GM12865 (cell line): Measurements from ENCODE around the gene SNRPD3.

Experiments
- DNase-seq: peaks from one replicate; pipeline ENCODE4 v3.0.0; 2010; ENCODE audit warnings: low read depth
- H3K4me3 ChIP-seq: 2 replicates; pipeline ENCODE4 v1.5.1; 2011; ENCODE audit warnings: mild to moderate bottlenecking, low read depth, low read length, control low read depth
- TF ChIP-seq, protein P1 (sequence below): IDR thresholded peaks from 2 replicates; pipeline ENCODE4 v1.5.1; 2011; ENCODE audit warnings: low read length, control low read depth, low read depth, inconsistent platforms; ENCODE audit not compliant: insufficient read depth; ENCODE audit errors: missing control alignments

SNRPD3 gene

DNA sequence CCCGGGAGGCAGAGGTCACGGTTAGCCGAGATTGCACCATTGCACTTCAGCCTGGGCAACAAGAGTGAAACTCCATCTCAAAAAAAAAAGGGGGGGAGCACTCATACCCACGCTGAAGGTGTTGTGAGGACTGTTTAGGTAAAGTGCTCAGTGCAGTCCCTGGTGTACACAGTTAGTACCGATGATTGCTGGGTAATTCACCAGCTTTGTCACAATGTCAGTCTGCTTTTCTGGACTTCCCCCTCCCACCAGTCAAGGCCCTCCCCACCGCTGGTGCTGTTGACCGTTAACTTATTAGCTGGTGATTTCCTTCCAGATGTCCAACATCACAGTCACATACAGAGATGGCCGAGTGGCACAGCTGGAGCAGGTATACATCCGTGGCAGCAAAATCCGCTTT lies 11.9 kb downstream of the SNRPD3 start:
- TF ChIP-seq, protein P1, sequence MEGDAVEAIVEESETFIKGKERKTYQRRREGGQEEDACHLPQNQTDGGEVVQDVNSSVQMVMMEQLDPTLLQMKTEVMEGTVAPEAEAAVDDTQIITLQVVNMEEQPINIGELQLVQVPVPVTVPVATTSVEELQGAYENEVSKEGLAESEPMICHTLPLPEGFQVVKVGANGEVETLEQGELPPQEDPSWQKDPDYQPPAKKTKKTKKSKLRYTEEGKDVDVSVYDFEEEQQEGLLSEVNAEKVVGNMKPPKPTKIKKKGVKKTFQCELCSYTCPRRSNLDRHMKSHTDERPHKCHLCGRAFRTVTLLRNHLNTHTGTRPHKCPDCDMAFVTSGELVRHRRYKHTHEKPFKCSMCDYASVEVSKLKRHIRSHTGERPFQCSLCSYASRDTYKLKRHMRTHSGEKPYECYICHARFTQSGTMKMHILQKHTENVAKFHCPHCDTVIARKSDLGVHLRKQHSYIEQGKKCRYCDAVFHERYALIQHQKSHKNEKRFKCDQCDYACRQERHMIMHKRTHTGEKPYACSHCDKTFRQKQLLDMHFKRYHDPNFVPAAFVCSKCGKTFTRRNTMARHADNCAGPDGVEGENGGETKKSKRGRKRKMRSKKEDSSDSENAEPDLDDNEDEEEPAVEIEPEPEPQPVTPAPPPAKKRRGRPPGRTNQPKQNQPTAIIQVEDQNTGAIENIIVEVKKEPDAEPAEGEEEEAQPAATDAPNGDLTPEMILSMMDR: no peak
- DNase-seq: peak; percentile 22

GRCh38 chr22:24571266-24571665 lies 15.5 kb downstream of the SNRPD3 start:
- H3K4me3 ChIP-seq: no peak overlapping the region
- TF ChIP-seq, protein P1: no peak
- no peak for DNase-seq

More for the DNA sequence above, 11.9 kb downstream of the SNRPD3 start:
- H3K4me3 ChIP-seq: no peak overlapping the region

DNA sequence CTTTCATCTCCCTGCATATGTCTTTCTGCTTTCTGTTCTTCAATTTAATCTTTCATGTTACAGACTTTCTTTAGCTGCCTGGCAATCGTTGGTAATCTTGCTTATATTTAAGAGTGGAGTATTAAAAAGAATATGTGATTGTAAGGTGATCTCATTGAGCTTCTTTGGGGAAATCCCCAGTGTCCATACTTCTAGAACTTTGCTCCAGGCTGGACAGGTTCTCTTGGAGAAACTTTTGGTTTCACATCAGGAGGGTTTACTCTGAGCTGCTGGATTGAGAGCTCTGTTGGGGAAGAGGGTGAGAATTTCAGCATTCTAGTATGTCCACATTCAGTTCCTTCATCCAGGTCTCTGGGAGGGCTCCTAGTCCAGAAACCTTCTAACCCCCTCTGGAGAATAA lies 21.0 kb downstream of the SNRPD3 start:
- DNase-seq: no peak
- TF ChIP-seq, protein P1: no peak
- no peak overlapping the region for H3K4me3 ChIP-seq

- no peak for DNase-seq
- no peak overlapping the region for H3K4me3 ChIP-seq
- TF ChIP-seq, protein P1: no peak
These were observed 22.8 kb downstream of the SNRPD3 start for GRCh38 chr22:24578355-24579257.

- TF ChIP-seq, protein P1: no peak
- DNase-seq: no peak
- no peak overlapping the region for H3K4me3 ChIP-seq
These were observed 23.4 kb downstream of the SNRPD3 start for GRCh38 chr22:24579258-24579601.

DNA sequence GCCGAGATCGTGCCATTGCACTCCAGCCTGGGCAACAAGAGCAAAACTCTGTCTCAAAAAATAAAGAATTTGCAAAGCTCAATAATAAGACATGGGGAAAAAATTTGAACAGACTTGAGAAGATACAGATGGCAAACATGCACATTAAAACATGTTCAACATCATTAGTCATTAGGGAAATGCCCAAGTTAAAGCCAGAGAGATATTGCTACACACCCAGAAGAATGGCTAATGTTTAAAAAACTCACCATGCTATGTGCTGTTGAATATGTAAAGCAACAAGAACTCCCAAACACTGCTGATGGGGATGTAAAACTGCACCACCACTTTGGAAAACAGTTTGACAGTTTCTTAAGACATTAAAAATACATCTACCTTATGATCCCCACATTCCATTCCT lies 24.5 kb downstream of the SNRPD3 start:
- no peak for DNase-seq
- TF ChIP-seq, protein P1: no peak
- H3K4me3 ChIP-seq: no peak overlapping the region
